GM12865 (cell line): ENCODE results near the gene KRTAP10-3.

Experiments
- DNase-seq: peaks from one replicate; pipeline ENCODE4 v3.0.0; 2010; ENCODE audit warnings: low read depth
- H3K4me3 ChIP-seq: 2 replicates; pipeline ENCODE4 v1.5.1; 2011; ENCODE audit warnings: mild to moderate bottlenecking, low read depth, low read length, control low read depth
- CTCF ChIP-seq: IDR thresholded peaks from 2 replicates; pipeline ENCODE4 v1.5.1; 2011; ENCODE audit warnings: low read length, control low read depth, low read depth, inconsistent platforms; ENCODE audit not compliant: insufficient read depth; ENCODE audit errors: missing control alignments

Gene KRTAP10-3

DNA sequence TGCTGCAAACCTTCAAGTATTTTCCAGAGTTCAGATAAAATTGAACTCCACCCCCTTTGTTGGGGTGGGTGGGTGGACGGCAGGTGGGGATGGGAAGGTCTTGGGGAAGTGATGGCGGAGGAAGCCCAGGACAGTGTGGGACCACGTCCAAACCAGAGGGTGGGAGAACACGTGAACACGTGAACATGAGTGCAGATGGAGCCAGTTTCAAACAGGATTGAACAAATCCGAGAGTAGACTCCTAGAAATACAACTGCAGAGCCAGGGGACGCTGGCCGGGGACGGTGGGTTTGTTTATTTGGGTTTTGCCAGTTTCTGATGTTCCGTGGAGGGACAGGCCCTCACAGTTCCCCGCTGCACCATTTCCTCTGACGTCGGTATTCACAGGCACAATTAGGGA, 10.2 kb downstream of the KRTAP10-3 start:
- DNase-seq, result no peak
- TF ChIP-seq CTCF, result no peak
- H3K4me3 ChIP-seq, result no peak overlapping the region

- no peak for TF ChIP-seq CTCF
- H3K4me3 ChIP-seq, result no peak overlapping the region
- no peak for DNase-seq
Observed at GRCh38 chr21:44547656-44548331, 10.8 kb downstream of the KRTAP10-3 start.

GRCh38 chr21:44544566-44544965, 14.0 kb downstream of the KRTAP10-3 start:
- no peak for DNase-seq
- TF ChIP-seq CTCF, result no peak
- H3K4me3 ChIP-seq, result no peak overlapping the region

GRCh38 chr21:44542716-44543115, 15.9 kb downstream of the KRTAP10-3 start:
- no peak for DNase-seq
- H3K4me3 ChIP-seq, result no peak overlapping the region
- no peak for TF ChIP-seq CTCF

DNA sequence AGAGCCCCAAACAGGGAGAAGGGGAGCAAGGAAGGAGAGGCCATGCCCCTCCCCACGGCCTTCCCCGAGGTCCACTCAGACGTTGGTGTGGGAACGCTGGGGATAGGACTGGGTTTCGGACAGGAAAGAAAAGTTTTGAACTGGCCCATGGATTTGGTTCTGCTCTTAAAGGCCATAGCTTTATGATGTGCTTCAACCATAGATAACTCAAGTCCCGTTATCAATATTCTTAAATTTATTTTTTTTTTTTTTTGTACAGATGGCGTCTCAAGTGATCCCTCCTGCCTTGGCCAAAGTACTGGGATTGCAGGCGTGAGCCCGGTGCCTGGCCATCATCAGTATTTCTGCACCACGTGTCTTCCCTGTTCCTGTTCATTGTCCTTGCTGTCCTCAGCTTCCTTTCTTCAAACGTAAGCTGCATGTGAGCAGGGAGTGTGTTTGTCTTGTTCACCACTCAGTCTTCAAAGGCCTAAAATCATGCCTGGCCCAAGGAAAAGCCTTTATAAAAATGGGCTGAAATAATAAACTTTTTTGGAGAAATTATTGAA, 17.8 kb downstream of the KRTAP10-3 start:
- no peak for DNase-seq
- no peak for TF ChIP-seq CTCF
- H3K4me3 ChIP-seq, result no peak overlapping the region

GRCh38 chr21:44539991-44540666, 18.5 kb downstream of the KRTAP10-3 start, which contains the start of gene KRTAP10-1:
Gene KRTAP10-1 (minus strand): TSS chr21:44540195. CDS start chr21:44540150, 45 bp downstream.
- no peak for TF ChIP-seq CTCF
- no peak for DNase-seq
- no peak within 1 kb of the TSS for H3K4me3 ChIP-seq

GRCh38 chr21:44539046-44539445, 19.5 kb downstream of the KRTAP10-3 start:
- no peak for DNase-seq
- H3K4me3 ChIP-seq, result no peak overlapping the region
- no peak for TF ChIP-seq CTCF
